22Rv1 (cell line): Measurements from ENCODE around the gene ABHD16B.

ENCODE experiments used
- H3K27ac ChIP-seq: fragments of 450-650 bp; 2 replicates; pipeline ENCODE4 v1.5.1; 2017
- CTCF ChIP-seq: fragments of 450-650 bp; IDR thresholded peaks from 2 replicates; pipeline ENCODE4 v1.5.1; 2017; ENCODE audit warnings: mild to moderate bottlenecking
- ZFX ChIP-seq: fragments of 450-650 bp; IDR thresholded peaks from 2 replicates; pipeline ENCODE4 v1.6.1; 2017; ENCODE audit warnings: antibody characterized with exemption, borderline replicate concordance

Gene ABHD16B

GRCh38 chr20:63883201-63883593 is 21.9 kb downstream of the ABHD16B start:
- peak overlapping the region; percentile 58; the same call in 1 of the 2 replicates for H3K27ac ChIP-seq
- TF ChIP-seq ZFX: no peak
- TF ChIP-seq CTCF: no peak

- TF ChIP-seq ZFX: no peak
- TF ChIP-seq CTCF: no peak
- H3K27ac ChIP-seq: peak overlapping the region; percentile 58
These were observed 23.4 kb downstream of the ABHD16B start for GRCh38 chr20:63884506-63885263.

- no peak for TF ChIP-seq ZFX
- TF ChIP-seq CTCF: no peak
These were observed 24.2 kb downstream of the ABHD16B start for GRCh38 chr20:63885264-63886053.

GRCh38 chr20:63886054-63886419 is 24.7 kb downstream of the ABHD16B start:
- no peak for TF ChIP-seq ZFX
- no peak for TF ChIP-seq CTCF
- 0 out of 2 replicates have a peak overlapping the region, but pooled peaks have one; percentile 58 for H3K27ac ChIP-seq

More at GRCh38 chr20:63885264-63886053, 24.2 kb downstream of the ABHD16B start:
- peak overlapping the region; percentile 58 for H3K27ac ChIP-seq

- H3K27ac ChIP-seq: no peak overlapping the region
These were observed 25.6 kb downstream of the ABHD16B start for GRCh38 chr20:63886921-63887320.

GRCh38 chr20:63889241-63890200 is 28.2 kb downstream of the ABHD16B start:
- TF ChIP-seq ZFX: no peak
- no peak for TF ChIP-seq CTCF
- H3K27ac ChIP-seq: no peak overlapping the region

More at GRCh38 chr20:63886921-63887320, 25.6 kb downstream of the ABHD16B start:
- TF ChIP-seq ZFX (no peak), CTCF (no peak)
